GM12878 (cell line): Measurements from ENCODE around the gene SPATA6.
"Not testable (repeated sequence)": the region's sequence is repeated elsewhere in the genome, so short reads cannot be mapped to it uniquely, and the experiment has no call there.

Source experiments
- CHD1 ChIP-seq: IDR thresholded peaks from 2 replicates; pipeline ENCODE4 v1.6.1; 2012; ENCODE audit warnings: low read depth, low read length, improper control_type of control experiment
- EP300 ChIP-seq, 2 experiments: fragments of 150-350 bp in 1 of 2; IDR thresholded peaks; 2 replicates each; pipeline ENCODE4 v1.6.1; 2011 to 2012; ENCODE audit warnings: low read depth in 2 of 2, low read length in 2 of 2, borderline replicate concordance in 1 of 2, improper control_type of control experiment in 1 of 2, inconsistent platforms in 1 of 2; ENCODE audit not compliant: control insufficient read depth in 1 of 2
- TF ChIP-seq, protein P1 (sequence below): IDR thresholded peaks from 2 replicates; pipeline ENCODE4 v1.6.1; 2012; ENCODE audit warnings: low read depth, low read length, improper control_type of control experiment
- TF ChIP-seq, protein P2 (sequence below), 3 experiments: IDR thresholded peaks in 2 of 3; conservative IDR thresholded peaks in 1 of 3; 2 replicates each; pipeline ENCODE4 v1.5.1; 2011; ENCODE audit warnings: low read depth in 3 of 3, low read length in 3 of 3, mild to moderate bottlenecking in 3 of 3, control low read depth in 2 of 3, moderate library complexity in 2 of 3, inconsistent platforms in 1 of 3, mixed read lengths in 1 of 3; ENCODE audit not compliant: control insufficient read depth in 2 of 3, insufficient read depth in 1 of 3; ENCODE audit errors: extremely low read depth in 1 of 3

DNA sequence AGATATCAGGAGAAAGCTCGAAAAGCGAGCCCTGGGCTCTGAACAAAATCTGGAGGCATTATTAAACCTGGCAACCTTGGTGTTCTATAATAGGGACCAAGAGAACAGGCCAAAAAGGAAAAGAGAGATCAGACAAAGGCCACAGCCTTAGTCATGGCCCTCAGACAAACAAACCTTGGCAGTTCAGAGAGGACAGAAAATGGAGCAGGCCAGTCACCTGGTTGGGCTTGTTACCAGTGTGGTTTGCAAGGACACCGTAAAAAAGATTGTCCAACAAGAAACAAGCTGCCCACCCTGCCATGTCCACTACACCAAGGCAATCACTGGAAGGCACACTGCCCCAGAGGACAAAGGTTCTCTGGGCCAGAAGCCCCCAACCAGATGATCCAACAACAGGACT is 31.2 kb downstream of the SPATA6 start:
- TF ChIP-seq EP300 (IDR thresholded peaks at IDR 0.05; ENCODE audit: borderline replicate concordance in 1 of 2, control insufficient read depth in 1 of 2, low read depth in 2 of 2, low read length in 2 of 2); CHD1: not testable (repeated sequence)
- TF ChIP-seq, protein P1, sequence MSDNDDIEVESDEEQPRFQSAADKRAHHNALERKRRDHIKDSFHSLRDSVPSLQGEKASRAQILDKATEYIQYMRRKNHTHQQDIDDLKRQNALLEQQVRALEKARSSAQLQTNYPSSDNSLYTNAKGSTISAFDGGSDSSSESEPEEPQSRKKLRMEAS = not testable (repeated sequence)
- TF ChIP-seq, protein P2, sequence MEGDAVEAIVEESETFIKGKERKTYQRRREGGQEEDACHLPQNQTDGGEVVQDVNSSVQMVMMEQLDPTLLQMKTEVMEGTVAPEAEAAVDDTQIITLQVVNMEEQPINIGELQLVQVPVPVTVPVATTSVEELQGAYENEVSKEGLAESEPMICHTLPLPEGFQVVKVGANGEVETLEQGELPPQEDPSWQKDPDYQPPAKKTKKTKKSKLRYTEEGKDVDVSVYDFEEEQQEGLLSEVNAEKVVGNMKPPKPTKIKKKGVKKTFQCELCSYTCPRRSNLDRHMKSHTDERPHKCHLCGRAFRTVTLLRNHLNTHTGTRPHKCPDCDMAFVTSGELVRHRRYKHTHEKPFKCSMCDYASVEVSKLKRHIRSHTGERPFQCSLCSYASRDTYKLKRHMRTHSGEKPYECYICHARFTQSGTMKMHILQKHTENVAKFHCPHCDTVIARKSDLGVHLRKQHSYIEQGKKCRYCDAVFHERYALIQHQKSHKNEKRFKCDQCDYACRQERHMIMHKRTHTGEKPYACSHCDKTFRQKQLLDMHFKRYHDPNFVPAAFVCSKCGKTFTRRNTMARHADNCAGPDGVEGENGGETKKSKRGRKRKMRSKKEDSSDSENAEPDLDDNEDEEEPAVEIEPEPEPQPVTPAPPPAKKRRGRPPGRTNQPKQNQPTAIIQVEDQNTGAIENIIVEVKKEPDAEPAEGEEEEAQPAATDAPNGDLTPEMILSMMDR (IDR thresholded peaks at IDR 0.05 in 2 of 3, conservative IDR thresholded peaks at IDR 0.05 in 1 of 3; ENCODE audit: control insufficient read depth in 2 of 3, extremely low read depth in 1 of 3, insufficient read depth in 1 of 3, low read depth in 3 of 3, low read length in 3 of 3) = not testable (repeated sequence)
